Measurements from ENCODE around the gene FHDC1. TPM values are rescaled to one million over a fixed set of nuclear protein-coding genes. Genes with fewer than 3 reads are reported as not detected.

The FHDC1 gene
- total RNA-seq, 1 experiment from 2014 or later, result 18.1 TPM

DNA sequence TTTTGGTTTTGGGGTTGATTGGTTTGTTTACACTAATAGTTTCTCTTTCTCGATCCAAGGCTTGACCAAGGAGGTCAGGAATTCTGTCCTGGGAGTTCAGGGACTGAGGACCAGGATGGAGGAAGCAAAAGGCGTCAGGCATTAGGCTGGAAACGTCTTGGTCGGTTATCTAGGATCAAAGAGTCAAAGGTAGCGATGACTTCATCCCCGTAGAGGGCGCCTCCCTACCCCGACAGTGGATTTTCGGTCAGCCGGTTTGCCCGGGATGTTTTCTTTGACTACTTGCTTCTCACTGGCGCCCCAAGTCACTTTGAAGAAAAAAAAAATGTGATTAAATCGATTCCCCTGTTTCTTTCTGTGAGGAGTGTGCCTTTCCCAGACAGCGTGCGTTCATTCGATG lies 980 bp upstream of the FHDC1 start:
- peak overlapping the region; percentile 81 for H3K27ac Mint-ChIP-seq
- CTCF ChIA-PET, result interaction anchor here (0.8 to 3.6 kb wide), 19 partner anchors 8 to 531 kb away, joined by 3 to 31 read pairs (median 4); partner anchors contain the start of genes ARFIP1, TIGD4 and TMEM131L
- peak; percentile 13 for ATAC-seq
- peaks cover 52% of the 10 kb centered on the region for H3K4me1 Mint-ChIP-seq
- TF ChIP-seq ZNF425 (CRISPR knock-in tag; conservative IDR thresholded peaks at IDR 0.05), result no peak
- no peak for TF ChIP-seq ZNF423 (CRISPR knock-in tag; IDR thresholded peaks at IDR 0.05)
- TF ChIP-seq E2F1 (CRISPR knock-in tag; IDR thresholded peaks at IDR 0.05), result no peak
- TF ChIP-seq CDX4 (CRISPR knock-in tag; IDR thresholded peaks at IDR 0.05; ENCODE audit: borderline replicate concordance), result no peak
- no peak for TF ChIP-seq ARID4B (CRISPR knock-in tag; IDR thresholded peaks at IDR 0.05; ENCODE audit: borderline replicate concordance)
- TF ChIP-seq, protein P1, sequence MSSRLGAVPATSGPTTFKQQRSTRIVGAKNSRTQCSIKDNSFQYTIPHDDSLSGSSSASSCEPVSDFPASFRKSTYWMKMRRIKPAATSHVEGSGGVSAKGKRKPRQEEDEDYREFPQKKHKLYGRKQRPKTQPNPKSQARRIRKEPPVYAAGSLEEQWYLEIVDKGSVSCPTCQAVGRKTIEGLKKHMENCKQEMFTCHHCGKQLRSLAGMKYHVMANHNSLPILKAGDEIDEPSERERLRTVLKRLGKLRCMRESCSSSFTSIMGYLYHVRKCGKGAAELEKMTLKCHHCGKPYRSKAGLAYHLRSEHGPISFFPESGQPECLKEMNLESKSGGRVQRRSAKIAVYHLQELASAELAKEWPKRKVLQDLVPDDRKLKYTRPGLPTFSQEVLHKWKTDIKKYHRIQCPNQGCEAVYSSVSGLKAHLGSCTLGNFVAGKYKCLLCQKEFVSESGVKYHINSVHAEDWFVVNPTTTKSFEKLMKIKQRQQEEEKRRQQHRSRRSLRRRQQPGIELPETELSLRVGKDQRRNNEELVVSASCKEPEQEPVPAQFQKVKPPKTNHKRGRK (CRISPR knock-in tag; IDR thresholded peaks at IDR 0.05; ENCODE audit: borderline replicate concordance), result no peak
- no peaks in the 10 kb centered on the region for H3K36me3 Mint-ChIP-seq
- H3K4me3 Mint-ChIP-seq, result peak overlapping the region; percentile 84
- peak; percentile 63 for DNase-seq (ENCODE audit: low spot score)
- POLR2A ChIA-PET, result interaction anchor here (0.6 to 3.2 kb wide), 9 partner anchors 8 to 324 kb away, joined by 3 to 18 read pairs (median 4); partner anchors contain the start of genes ARFIP1 and TIGD4
- H3K9me3 Mint-ChIP-seq, result no peaks in the 10 kb centered on the region
- peaks cover 27% of the 10 kb centered on the region for H3K27me3 Mint-ChIP-seq (ENCODE audit: low read depth)

GRCh38 chr4:152936446-152937335 lies 568 bp downstream of the FHDC1 start:
- Mint-ChIP-seq H3K27me3 (ENCODE audit: low read depth) (peaks cover 27% of the 10 kb centered on the region), H3K27ac (no peak overlapping the region), H3K4me3 (peak overlapping the region; percentile 84), H3K9me3 (no peaks in the 10 kb centered on the region), H3K4me1 (peaks cover 46% of the 10 kb centered on the region), H3K36me3 (no peaks in the 10 kb centered on the region)
- DNase-seq (ENCODE audit: low spot score) (peak; percentile 82), ATAC-seq (peak; percentile 13)
- ChIA-PET CTCF (interaction anchor here (0.6 to 3.6 kb wide), 21 partner anchors 10 to 435 kb away, joined by 3 to 31 read pairs (median 4); partner anchors contain the start of genes ARFIP1 and TIGD4), POLR2A (interaction anchor here (0.9 to 3.2 kb wide), 8 partner anchors 11 to 157 kb away, joined by 3 to 18 read pairs (median 4); partner anchors contain the start of genes ARFIP1 and TIGD4)
- TF ChIP-seq NFATC4 (CRISPR knock-in tag; IDR thresholded peaks at IDR 0.05) (no peak), SMAD3 (CRISPR knock-in tag; IDR thresholded peaks at IDR 0.05; ENCODE audit: borderline replicate concordance) (peak; percentile 10; the same call in 1 of the 2 replicates), ZNF396 (CRISPR knock-in tag; IDR thresholded peaks at IDR 0.05; ENCODE audit: borderline replicate concordance) (no peak), NFYB (CRISPR knock-in tag; conservative IDR thresholded peaks at IDR 0.05; ENCODE audit: low read depth) (no peak), ARID4B (CRISPR knock-in tag; IDR thresholded peaks at IDR 0.05; ENCODE audit: borderline replicate concordance) (0 out of 2 replicates have a peak, but pooled peaks have one; percentile 24), ZNF423 (CRISPR knock-in tag; IDR thresholded peaks at IDR 0.05) (peak; percentile 29; the same call in 1 of the 2 replicates), RORB (CRISPR knock-in tag; IDR thresholded peaks at IDR 0.05) (no peak), ZNF232 (CRISPR knock-in tag; IDR thresholded peaks at IDR 0.05) (peak; percentile 24; the same call in 1 of the 2 replicates), JAZF1 (CRISPR knock-in tag; IDR thresholded peaks at IDR 0.05) (no peak), TEAD1 (CRISPR knock-in tag; IDR thresholded peaks at IDR 0.05) (no peak)
- TF ChIP-seq, protein P2, sequence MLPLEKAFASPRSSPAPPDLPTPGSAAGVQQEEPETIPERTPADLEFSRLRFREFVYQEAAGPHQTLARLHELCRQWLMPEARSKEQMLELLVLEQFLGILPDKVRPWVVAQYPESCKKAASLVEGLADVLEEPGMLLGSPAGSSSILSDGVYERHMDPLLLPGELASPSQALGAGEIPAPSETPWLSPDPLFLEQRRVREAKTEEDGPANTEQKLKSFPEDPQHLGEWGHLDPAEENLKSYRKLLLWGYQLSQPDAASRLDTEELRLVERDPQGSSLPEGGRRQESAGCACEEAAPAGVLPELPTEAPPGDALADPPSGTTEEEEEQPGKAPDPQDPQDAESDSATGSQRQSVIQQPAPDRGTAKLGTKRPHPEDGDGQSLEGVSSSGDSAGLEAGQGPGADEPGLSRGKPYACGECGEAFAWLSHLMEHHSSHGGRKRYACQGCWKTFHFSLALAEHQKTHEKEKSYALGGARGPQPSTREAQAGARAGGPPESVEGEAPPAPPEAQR (CRISPR knock-in tag; IDR thresholded peaks at IDR 0.05), result no peak

Data from WTC11 (cell line).